VCaP (cell line): Measurements from ENCODE around the gene PRRG3.

ENCODE experiments used
- H3K27ac ChIP-seq: fragments of 450-650 bp; 2 replicates; pipeline ENCODE4 v1.5.1; 2017
- TF ChIP-seq, protein P1 (sequence below): fragments of 450-650 bp; conservative IDR thresholded peaks from 2 replicates; pipeline ENCODE4 v1.5.1; 2017; ENCODE audit warnings: mild to moderate bottlenecking, moderate library complexity

Gene PRRG3

DNA sequence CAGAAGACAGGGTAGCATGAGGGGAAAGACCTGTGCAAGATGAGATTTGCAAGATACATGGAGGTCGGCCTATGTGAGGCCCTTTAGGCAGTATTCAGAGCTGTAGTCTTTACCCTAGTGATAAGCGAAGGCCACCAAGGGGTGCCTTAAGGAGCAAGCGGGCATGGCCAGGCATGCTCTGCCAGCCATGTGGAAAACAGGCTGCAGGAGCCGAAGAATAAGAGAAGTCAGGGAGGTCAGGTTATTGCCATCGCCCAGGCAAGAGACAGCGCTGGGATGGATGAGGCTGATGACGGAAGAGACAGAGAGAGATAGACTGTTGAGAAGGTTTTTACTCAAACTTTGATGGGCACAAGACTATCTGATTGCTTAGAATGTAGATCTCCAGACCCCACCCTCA, 13.6 kb downstream of the PRRG3 start:
- TF ChIP-seq, protein P1, sequence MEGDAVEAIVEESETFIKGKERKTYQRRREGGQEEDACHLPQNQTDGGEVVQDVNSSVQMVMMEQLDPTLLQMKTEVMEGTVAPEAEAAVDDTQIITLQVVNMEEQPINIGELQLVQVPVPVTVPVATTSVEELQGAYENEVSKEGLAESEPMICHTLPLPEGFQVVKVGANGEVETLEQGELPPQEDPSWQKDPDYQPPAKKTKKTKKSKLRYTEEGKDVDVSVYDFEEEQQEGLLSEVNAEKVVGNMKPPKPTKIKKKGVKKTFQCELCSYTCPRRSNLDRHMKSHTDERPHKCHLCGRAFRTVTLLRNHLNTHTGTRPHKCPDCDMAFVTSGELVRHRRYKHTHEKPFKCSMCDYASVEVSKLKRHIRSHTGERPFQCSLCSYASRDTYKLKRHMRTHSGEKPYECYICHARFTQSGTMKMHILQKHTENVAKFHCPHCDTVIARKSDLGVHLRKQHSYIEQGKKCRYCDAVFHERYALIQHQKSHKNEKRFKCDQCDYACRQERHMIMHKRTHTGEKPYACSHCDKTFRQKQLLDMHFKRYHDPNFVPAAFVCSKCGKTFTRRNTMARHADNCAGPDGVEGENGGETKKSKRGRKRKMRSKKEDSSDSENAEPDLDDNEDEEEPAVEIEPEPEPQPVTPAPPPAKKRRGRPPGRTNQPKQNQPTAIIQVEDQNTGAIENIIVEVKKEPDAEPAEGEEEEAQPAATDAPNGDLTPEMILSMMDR: no peak
- no peak overlapping the region for H3K27ac ChIP-seq

DNA sequence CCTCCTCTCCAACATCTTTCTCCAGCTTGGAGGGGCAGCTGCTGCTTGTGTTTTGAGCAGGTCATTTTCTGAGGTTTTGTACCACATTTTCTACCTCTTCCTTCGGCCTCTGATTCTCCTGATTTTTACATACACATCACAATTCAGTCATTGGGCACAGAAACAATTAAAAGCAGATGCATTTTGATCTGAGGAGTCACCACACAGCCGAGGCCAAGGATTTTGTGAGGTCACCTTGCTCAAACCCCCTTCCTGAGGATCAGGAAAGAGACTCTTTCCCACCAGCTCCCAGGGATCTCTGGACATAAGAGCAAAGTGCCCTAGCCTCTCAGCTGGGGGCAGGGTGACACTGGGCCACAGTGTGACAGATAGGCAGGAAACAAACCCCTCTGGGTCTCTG, 15.2 kb downstream of the PRRG3 start:
- TF ChIP-seq, protein P1: no peak
- no peak overlapping the region for H3K27ac ChIP-seq

DNA sequence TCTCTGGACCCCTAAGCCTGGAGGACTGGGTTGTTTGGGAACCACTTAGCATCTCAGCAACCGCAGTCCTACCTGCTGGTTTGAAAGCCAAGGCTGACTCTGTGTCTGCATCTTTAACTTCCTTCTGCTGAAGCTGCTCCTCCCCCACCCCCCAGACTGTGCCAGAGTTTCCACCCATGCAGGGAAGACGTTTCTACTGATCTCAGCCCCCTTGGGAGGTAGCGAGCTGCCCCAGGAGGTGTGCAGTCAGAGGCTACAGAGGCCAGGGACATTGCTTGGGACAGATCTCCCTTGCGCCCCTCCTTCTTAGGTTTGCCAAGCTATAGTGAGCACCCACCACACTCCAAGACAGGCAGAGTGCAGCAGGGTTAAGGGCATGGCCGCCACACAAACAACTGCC, 15.9 kb downstream of the PRRG3 start:
- no peak overlapping the region for H3K27ac ChIP-seq
- TF ChIP-seq, protein P1: no peak

DNA sequence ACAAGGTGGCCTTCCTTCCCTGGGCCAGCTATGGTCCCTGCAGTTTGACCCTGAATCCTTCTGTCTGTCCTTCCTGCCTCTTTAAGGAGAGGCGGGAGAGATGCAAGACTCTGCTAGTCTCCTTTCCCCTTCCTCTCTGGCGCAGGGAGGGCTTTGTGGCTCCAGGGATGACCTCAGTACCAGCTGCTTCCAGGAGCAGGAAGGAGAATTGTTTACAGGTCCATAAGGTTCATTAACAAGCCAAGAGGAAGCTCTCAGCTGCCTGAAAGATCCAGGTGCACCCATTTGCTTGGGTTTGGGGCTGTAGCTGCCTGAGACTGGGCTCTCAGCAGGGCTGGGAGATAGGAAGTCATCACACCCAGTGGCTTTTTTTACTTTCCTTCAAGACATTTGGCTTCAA, 16.5 kb downstream of the PRRG3 start:
- TF ChIP-seq, protein P1: no peak
- H3K27ac ChIP-seq: no peak overlapping the region

DNA sequence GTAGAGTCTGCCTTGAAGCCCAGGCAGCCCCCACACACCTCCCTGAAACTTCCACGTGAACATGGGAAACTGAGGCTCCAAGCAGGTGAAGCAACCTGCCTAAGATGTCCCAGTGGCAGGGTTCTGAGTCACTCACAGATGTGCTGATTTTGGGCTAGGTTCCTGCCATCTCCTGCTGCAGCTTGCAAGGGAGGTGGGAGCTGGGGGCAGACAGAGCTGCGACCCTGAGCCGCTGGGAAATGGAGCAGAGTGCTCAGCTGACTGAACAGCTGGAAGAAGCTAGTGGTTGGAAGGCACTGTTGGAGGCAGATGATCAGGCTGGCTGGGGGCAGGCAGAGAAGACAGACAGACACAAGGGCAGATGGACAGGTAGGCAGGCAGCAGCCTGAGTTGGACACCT, 17.0 kb downstream of the PRRG3 start:
- TF ChIP-seq, protein P1: no peak

DNA sequence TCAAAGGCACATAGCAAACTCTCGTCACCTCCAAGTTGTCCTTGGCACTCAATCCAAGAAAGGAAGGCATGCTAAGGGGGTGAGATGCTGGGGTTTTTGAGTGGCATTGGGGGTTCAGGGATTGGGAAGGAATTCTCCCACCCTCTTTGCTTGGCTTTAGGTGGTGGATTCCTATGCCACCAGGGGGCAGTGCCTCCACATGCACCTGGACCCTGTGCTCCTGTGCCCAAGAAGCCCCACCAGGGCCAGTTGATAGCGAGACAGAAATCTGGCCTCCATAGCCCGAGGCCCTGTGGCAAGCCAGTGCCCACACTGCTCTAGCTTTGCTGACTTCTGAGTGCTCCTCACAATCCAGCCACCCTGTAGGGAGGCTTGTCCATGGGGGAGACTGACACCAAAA, 18.6 kb downstream of the PRRG3 start:
- TF ChIP-seq, protein P1: peak; percentile 61
- no peak overlapping the region for H3K27ac ChIP-seq

More for the DNA sequence above, 17.0 kb downstream of the PRRG3 start:
- no peak overlapping the region for H3K27ac ChIP-seq

DNA sequence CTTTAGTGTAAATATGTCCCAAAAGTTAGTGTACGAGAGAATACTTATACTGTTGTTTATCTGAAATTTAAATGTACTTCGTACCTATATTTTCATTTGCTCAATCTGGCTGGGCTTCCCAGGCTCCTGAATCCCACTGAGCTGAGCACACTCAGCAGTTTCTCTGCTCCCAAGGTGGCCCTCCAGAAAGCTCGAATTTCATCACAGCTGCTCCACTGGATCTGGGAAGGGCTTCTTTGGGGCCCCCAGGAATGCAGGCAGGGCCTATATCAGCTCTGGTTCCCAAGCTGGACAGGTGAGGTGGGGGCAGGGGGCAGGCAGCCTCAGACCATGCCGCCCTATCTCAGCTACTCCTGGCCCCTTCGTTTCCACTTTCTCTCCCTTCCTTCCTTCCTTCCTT, 19.1 kb downstream of the PRRG3 start:
- TF ChIP-seq, protein P1: no peak
- H3K27ac ChIP-seq: no peak overlapping the region

DNA sequence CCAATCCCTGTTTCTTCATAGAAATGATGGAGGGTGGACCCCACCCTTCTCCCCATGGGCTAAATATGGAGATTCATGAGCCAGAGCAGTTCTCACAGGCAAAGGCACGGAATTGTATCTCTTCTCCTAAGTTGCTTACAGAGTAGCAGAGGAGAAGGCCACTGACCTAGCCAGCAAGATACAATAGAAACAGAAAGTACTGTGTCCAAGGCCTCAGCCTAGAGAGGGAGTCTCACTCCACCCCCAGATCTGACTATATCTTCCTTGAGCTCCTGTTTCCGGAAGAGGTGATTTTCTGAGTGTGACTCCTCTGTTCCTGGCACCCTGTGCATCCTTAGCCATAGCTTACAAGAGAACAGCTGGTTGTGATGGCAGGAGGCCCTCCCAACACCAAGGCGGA, 20.5 kb downstream of the PRRG3 start, which contains the start of gene FATE1:
Gene FATE1 (plus strand): TSS at position 284 of the 400 bp plus-strand sequence. CDS start 85 bp downstream, at position 369.
- TF ChIP-seq, protein P1: no peak
- no peak within 1 kb of the TSS for H3K27ac ChIP-seq
